Ovary (tissue), 3 donors: ENCODE data around the gene CTNNA1.

ENCODE experiments used
- CTCF ChIP-seq, 3 donors: fragments of 450-650 bp in 2 of 3; fragments of 200-600 bp in 1 of 3; IDR thresholded peaks; one replicate each; pipeline versions ENCODE4 v1.5.1 to v1.8.0; 2016 to 2022; ENCODE audit warnings: antibody characterized with exemption in 3 of 3, mild to moderate bottlenecking in 1 of 3
- EP300 ChIP-seq: sonication (generic); formaldehyde crosslinking; IDR thresholded peaks from one replicate; pipeline ENCODE4 v1.6.1; 2017; ENCODE audit warnings: antibody characterized with exemption
- POLR2A ChIP-seq: fragments of 450-650 bp; IDR thresholded peaks from one replicate; pipeline ENCODE4 v1.6.1; 2017; ENCODE audit warnings: antibody characterized with exemption, mild to moderate bottlenecking, moderate library complexity
- donor health status: DM: no; HTN: no; CAD: no.

- TF ChIP-seq CTCF (IDR thresholded peaks at IDR 0.05) (no peak), POLR2A (no peak), EP300 (no peak)
Measured at GRCh38 chr5:138841531-138841930, 88.3 kb downstream of the CTNNA1 start.
